GM21360 (cell line): Measurements from ENCODE around the gene THUMPD3.
A peak's percentile ranks its signal among the peaks of the same experiment; 100 is the strongest.

Experiments
- ATAC-seq: cut with Tn5 transposase; IDR thresholded peaks from one replicate; pipeline ENCODE4 v1.9.1; 2021; ENCODE audit warnings: mild to moderate bottlenecking, moderate library complexity; ENCODE audit not compliant: unreplicated experiment

The THUMPD3 gene

GRCh38 chr3:9352917-9353752 is 9.7 kb upstream of the THUMPD3 start:
- ATAC-seq: no peak

- ATAC-seq: no peak
Observed at GRCh38 chr3:9361691-9362388, 1.0 kb upstream of the THUMPD3 start.

- ATAC-seq: no peak
Observed at GRCh38 chr3:9369508-9369907, 6.7 kb downstream of the THUMPD3 start.

- no peak for ATAC-seq
Observed at GRCh38 chr3:9373465-9373864, 10.6 kb downstream of the THUMPD3 start.

DNA sequence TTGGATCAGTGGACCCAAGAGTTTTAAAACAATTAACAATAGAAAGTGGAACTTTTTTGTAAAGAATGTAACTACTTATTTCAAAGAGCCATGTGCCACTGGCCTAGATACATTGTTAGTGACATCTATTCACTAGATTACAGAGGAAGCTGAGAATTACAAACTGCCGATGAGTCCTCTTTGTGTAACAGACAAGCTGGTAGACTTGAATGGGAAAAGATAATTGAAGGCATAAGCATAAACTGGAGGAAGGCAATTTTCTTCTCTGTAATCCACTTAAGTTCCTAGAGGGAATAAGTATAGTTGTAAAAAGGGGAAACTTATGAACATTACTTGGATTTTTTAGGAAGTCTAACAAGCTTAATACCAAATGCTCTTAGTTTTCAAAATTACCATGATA is 15.1 kb downstream of the THUMPD3 start:
- ATAC-seq: no peak

GRCh38 chr3:9379327-9379726 is 16.5 kb downstream of the THUMPD3 start:
- no peak for ATAC-seq

DNA sequence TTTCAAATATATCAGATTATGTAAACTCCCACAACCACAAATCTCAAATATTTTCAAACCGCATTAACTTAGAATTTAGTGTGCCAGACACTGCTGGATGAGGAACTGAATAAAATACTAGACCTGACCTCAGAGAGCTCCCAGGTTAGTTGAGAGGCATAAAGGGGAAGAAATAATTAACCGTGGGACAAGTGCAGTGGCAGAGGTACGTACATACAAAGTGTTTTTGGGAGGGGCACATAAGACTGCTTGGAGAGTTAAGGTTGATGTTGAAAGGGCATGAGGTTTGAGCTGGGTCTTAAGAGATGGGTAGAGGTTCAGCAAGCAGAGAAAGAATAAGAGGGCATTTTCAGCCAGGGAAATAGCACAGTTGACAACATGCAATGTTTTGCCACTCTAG is 17.2 kb downstream of the THUMPD3 start:
- ATAC-seq: no peak

DNA sequence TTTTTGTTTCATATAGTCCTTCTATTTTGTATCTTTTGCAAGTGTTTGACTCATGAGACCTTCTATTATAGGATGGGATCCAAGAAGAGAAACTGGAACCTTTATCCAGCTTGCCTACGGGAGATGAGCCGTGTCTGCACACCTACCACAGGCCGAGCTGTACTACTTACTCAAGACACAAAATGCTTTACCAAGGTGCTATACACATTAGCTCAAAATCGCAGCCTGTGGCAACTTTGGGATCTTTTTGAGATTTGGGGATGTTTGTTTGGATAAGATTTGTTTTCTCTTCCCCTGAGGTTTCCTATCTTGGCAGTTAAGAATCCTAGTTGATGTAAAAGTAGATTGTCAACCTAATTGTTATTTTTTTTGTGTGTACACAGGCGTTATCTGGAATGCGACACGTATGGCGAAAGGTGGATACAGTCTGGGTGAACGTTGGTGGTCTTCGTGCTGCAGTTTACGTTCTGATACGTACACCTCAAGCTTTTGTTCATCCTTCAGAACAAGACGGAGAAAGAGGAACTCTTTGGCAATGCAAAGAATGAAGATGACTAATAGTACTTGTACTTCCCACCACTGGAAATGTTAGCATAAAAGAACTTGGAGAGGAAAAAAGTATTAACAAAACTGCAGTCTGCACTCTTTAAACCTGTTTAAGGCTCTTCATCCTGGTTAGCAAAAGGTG is 21.4 kb downstream of the THUMPD3 start:
- ATAC-seq: no peak

GRCh38 chr3:9385187-9386077 is 22.6 kb downstream of the THUMPD3 start:
- ATAC-seq: no peak

DNA sequence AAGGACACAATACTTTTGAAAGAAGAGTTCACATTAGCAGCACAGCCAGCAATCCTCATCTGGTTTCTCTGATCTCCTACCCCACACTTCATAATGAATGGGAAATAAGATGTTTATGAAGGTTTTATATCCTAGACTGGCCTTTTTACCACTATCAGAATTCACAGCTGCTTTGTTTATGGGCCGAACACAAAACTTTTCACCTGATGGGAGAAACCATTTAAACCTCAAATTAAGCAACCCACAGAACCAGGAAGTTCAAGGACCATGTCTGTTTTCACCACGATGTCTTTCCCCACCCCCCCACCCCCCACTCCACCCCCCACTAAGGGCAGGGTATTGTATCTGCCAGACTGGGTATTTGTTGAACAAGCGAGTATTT is 23.2 kb downstream of the THUMPD3 start:
- ATAC-seq: no peak

GRCh38 chr3:9386501-9387321 is 23.9 kb downstream of the THUMPD3 start:
- no peak for ATAC-seq

- ATAC-seq: no peak
Observed at GRCh38 chr3:9387322-9387655, 24.4 kb downstream of the THUMPD3 start.

DNA sequence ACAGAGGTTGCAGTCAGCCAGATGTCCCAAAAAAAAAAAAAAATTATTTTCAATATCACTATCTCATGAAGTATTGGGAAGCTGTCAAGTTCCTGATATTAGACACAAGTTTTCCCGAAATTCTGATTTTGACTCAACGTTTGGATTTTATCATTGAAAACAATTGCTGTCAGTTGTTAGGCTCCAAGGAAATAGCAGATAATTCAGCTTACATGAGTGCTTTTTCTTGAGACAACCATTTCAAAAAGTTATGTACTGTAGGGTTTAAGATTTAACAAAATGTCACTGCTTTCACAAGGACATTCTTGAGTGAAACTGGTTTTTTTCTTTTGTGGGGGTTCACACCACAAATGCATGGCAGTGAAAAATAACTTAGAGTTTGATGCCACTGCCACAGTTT is 25.3 kb downstream of the THUMPD3 start:
- ATAC-seq: no peak

DNA sequence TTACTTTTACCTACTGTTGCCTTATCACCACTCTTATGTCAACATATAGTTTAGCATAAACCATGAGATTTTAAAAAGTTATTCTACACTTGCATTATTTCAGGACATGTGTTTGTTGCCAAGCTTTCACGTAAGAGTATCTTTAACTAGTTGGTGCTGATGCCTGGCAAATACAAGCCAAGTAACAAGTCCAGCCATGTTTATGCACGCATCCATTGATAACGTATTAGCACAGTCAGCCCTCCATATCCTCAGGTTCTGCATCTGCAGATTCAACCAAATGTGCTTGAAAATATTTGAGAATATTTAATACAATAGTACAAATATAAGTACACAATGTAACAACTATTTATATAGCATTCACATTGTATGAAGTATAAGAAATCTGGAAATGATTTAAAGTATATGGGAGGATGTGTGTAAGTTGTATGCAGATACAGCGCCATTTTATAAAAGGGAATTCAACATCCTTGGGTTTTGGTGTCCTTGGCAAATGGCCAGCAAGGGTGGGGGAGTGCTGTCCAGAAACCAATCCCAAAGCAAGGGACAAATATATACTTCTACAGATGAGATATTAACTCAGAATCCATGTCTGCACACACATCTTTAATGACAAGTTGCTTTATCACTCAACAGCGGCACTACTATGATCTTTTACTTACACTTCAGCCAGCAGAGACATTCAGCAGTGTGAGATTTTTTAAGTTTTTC is 25.9 kb downstream of the THUMPD3 start:
- no peak for ATAC-seq

DNA sequence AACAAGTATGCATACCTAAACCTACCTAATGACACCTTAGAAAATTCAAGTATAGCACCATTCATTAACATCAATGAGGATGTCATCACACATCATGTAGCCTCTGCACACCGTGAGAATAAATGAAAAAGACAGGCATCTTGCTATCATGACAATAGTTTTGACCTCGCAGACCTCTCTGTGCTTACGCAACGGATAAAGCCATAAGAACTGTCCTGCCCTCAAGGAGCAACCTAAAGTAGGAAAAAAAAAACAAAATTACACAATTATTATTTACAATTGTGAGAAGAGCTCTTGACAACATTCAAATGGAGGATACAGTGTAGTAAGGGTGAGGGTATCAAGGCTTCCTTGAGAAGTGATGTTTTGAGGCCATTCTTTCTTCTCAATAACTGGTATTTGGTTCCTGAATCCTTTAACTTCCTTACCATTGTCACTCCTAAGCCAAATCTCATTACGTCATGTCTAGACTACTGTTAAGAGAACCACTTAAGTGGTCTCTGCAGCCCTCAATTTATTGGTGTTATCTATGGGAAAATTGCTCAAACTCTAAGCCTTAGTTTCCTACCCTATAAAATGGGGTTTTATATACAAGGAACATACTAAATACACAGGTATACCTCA is 27.5 kb downstream of the THUMPD3 start:
- no peak for ATAC-seq

DNA sequence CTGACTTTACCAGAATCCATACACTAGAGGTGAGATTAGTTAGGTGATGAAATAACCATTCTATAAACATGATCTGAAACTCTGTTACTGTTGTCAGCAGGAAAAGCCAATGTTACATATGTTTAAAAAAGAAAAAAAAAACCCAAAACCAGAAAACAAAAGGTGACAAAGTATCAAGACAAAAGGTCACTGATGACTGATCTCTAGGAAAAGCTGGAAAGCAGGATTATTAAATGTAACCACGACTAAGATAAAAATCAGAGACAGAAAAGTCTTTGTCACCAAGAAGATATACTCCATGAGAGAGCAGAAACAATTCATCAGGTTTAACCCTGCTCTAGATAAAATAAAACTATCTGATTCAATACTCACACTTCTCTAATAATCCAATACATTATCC is 29.2 kb downstream of the THUMPD3 start:
- ATAC-seq: no peak

- no peak for ATAC-seq
Observed at GRCh38 chr3:9395570-9396300, 32.9 kb downstream of the THUMPD3 start.

DNA sequence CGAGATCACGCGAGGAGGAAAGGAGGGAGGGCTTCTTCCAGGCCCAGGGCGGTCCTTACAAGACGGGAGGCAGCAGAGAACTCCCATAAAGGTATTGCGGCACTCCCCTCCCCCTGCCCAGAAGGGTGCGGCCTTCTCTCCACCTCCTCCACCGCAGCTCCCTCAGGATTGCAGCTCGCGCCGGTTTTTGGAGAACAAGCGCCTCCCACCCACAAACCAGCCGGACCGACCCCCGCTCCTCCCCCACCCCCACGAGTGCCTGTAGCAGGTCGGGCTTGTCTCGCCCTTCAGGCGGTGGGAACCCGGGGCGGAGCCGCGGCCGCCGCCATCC is 33.4 kb downstream of the THUMPD3 start:
- peak; percentile 30 for ATAC-seq
